Central memory CD4-positive, alpha-beta T cell (primary cell): Measurements from ENCODE around the gene IDH3B.

ENCODE experiments used
- DNase-seq: peaks from one replicate; pipeline ENCODE4 v3.0.0; 2022

Gene IDH3B

DNA sequence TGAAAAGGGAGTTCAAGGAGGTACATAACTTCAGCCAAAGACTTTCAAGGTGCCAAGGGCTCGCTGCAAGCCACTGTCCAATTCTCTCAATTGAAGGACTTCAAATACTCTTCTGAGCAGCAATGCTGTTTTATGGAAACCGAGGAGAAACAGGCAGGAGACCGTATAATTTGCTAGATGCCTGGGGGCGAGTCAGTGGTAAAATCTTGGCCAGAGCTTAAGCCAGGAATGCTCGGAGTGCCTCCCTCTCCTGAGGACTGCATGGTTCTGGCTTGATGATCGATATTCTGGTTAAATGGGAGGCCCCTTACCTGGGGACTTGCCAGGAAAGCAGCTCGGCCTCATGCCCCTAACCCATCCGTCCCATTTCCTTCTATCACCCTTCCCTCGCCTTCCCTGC is 47.4 kb downstream of the IDH3B start:
- no peak for DNase-seq

GRCh38 chr20:2612073-2612472 is 51.9 kb downstream of the IDH3B start:
- DNase-seq: no peak

DNA sequence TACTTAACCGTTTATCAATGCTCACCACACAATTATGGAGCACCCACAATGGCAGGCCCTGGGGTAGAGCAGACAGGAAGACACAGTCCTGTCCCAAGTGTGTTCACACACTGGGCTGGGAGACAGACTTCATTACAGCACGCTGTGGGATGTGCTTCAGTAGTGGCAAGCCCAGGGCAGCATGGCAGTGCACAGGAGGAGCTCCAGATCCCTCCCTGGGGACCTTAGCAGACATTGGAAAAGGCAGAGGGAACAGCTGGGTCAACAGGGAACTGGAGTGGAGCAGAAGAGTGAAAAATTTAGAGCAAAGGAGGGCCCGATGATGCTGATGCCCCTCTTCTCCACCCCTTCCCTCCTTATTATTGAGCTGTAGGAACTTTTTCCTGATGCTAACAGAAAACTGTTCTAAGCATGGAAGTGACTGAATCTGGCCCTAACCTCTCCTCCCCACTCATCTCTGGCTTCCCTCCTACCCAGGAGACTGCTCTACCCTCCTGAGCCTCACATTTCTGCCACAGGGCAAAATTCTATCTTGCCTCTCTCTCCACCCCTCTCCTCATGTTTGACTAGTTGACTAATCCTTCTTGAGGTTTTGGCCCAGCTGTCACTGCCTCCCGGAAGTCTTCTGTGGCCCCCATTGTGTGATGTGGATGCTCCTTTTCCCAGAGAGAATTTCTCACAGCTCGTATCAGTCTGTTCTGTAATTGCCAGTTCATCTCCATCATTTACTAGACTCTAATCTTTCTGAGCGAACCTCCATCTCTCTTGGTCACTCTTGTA is 52.9 kb downstream of the IDH3B start:
- DNase-seq: no peak

GRCh38 chr20:2610326-2610725 is 53.7 kb downstream of the IDH3B start:
- DNase-seq: no peak
